Activated T-helper 9 cell treated with anti-CD3 and anti-CD28 coated beads, Interleukin-2, amount 50 U/mL, for 16 hours (primary cell): ENCODE results near the gene IFRD1.
"Not testable (repeated sequence)": the region's sequence is repeated elsewhere in the genome, so short reads cannot be mapped to it uniquely, and the experiment has no call there.

Experiments used
- DNase-seq: peaks from one replicate; pipeline ENCODE4 v3.0.0-alpha.2; 2020; ENCODE audit warnings: low read depth

The IFRD1 gene

DNA sequence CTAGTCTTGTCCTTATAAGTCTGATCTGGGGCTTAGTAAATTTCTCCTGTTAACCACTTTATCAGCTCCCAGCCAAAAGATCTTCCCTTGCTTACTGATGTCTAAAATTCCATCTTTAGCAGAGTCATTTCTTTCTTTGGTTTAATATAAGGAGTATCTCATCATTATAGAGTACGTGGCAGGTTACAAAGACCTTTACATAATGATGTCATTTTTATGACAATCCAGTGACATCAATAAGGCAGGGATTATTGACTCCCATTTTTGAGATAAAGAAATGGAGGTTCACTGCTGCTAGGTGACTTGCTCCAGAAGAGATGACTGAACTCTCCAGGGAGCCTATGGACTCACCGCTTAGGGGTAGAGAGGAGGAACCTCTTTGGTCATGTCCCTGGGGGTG, 8.1 kb upstream of the IFRD1 start:
- DNase-seq, result no peak

DNA sequence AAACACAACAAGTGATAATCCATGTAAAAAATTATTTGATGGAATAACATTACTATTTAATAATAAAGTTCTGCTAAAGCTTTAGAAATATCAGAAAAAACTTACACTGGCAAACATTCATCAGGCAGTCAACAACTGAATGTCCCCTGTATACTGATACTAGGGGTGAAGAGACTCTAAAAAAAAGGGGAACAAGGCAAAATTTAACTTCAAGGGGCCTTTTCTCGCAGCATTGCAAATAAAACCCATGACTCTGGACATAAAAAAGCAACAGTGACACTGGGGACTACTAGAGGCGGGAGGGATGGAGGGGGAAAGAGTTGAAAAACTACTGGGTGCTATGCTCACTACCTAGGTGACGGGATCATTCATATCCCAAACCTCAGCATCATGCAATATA, 5.8 kb upstream of the IFRD1 start:
- DNase-seq, result no peak

DNA sequence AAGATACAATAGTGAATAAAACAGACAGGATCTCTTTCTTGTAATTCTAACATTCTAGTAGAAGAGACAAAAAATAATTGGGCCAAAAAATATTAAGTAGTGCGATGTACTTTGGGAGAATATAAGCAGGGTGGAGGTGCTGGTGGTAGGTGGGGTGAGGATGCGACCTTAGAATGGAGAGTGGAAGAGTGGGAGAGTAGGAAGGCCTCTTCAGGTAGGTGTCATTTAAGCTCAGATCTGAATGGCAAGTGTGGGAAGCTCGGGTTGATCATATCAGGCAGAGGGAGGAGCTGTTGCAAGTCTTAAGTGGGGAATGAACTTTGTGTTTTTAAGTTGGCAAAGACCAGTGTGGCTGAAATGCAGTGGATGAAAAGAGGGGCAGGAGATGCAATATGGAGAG, 3.8 kb upstream of the IFRD1 start:
- no peak for DNase-seq

DNA sequence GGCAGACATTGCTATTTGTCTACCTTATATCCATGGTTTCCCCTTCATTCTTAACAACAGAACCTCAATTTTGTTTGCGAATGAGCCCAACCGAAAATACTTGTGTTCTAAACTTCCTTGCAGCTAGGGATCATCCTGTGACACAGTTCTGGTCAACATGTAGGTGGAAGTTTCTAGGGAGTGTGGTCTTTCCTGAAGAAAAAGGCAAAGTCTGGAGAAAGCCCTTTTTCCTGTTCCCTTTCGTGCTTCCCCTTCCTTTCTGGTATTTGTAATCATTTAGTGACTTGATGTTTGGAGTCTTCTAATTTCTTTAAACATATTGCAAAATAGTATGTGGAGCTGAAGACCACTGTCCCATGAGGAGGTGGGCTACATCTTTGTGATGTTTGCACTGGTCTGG, 2.9 kb upstream of the IFRD1 start:
- no peak for DNase-seq

DNA sequence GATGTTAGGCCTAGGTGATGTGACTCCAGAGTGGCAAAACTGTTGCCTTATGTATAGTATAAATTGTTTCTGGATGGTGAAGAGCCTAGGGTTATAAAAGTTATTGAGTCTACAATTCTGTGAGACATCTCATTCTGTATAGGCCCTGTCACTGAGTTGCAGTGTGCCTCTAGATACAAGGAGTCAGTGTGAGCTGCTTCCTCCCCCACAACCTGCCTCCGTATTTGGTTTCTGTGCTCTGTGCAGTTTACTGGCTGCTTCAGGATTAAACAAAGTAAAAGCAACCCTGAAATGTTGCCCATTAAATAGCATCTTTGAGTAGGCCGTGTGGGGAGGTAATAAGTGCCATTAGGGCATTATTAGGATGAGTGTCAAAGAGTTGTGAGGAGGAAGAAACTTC, 1.9 kb upstream of the IFRD1 start:
- no peak for DNase-seq

DNA sequence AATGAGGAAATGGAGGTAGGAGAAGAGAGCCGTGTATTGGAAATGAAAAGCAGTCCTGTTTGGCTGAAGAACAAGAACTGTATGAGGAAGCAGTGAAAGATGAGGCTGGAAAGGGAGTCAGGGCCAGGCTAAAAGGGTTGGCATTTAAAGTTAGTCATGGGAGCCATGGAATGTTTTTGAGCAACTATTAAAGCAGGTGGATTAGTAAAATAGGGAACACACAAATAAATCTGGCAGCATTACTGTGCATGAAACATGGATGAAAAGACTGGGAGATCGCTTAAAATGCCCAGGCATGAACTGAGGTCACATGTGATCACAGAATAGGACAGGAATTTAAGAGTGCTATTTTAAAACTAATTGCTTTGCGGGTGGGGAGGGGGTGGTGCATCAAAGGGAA, 1.4 kb upstream of the IFRD1 start:
- no peak for DNase-seq

DNA sequence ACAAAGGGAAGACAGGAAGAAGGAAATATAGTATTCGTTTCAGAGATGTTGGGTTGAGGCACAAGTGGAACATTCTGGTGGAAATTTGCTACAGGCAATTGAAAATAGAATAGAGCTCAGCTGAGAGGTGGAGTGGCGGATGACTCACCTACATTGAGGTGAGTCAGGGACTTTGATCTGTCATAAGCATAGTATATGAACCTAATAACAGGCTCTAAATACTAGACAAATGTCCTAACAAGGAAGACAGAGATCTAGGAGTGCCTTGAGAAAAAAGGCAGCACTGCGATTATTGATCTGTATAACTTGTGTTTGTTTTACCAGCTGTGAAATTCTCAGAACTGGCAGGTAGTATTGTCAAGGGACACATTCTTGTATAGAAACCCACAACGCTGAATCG, 907 bp upstream of the IFRD1 start:
- DNase-seq, result peak; percentile 36

DNA sequence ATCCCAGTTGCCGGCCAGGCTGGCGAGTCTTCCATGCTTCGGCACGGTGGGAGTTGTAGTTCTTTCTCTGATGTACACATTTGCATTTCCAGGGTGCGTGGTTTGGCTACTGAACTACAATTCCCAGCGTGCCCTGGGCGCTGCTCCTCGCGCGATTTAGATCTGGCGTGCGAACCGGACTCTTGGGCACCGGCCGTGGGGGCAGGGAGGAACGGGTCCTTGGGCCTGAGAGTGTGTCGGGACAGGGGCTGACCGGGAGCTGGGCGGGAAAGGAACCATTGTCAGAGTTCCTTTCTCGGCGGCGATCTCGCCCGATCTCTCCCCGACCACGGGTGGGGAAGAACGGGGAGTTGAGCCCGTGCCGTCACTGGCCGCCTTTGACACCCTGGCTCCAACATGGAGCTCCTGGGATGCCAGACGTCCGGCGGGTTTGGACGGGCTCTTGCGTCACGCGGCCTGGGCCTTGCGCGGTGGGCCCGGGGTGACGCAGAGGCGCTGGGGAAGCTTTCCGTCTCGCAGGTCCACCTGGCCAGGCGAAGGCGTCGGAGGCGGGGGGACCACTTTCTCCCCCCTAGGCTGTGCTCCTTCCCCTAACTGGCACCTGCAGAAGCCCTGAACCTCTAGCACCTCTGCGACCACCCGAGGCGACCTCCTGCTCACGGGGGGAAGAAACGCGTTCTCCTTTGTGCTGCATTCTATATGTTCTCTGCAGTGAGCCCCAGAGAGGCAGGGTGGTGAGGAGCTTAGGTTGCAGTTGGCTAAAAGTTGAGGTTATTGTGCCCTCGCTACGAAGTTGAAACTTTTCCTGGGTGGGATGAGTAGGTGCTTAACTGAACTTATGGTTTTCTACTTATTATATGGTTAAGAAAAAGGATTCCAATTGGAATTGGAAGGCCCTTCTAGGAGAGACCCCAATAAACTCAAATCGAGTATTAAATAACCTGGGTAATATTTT, 824 bp downstream of the IFRD1 start:
- peak; percentile 72 for DNase-seq

DNA sequence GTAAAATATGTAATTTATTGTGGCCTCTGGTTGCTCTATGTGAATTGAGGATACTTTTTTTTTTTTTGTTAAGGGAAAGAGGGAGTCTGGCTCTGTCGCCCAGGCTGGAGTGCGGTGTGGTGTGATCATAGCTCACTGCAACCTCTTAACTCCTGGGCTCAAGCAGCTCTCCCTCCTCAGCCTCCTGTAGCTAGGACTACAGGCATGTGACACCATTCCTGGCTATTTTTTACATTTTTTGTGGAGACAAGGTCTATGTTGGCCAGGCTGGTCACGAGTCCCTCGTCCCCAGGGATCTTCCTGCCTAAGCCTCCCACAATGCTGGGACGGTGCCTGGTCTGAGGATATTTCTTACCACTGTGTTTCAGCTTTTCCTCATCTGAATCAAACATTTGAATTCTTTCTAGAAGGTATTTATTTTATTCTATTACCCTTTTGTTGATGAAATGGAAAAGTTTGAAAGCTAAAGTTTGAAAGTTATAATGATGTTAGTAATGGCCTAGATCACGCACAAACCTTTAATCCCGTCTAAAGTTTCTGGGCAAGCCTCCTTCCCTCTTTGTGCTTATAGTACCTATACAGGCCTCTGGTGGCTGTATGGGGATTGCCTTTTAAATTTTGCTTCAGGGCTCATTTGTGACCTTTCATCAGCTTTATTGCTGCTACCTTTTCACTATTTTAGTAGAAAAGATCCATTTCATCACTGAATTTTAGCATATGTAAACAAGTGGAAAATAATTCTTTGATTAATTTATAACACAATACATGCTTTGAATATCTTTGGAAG, 2.0 kb downstream of the IFRD1 start:
- DNase-seq, result no peak

DNA sequence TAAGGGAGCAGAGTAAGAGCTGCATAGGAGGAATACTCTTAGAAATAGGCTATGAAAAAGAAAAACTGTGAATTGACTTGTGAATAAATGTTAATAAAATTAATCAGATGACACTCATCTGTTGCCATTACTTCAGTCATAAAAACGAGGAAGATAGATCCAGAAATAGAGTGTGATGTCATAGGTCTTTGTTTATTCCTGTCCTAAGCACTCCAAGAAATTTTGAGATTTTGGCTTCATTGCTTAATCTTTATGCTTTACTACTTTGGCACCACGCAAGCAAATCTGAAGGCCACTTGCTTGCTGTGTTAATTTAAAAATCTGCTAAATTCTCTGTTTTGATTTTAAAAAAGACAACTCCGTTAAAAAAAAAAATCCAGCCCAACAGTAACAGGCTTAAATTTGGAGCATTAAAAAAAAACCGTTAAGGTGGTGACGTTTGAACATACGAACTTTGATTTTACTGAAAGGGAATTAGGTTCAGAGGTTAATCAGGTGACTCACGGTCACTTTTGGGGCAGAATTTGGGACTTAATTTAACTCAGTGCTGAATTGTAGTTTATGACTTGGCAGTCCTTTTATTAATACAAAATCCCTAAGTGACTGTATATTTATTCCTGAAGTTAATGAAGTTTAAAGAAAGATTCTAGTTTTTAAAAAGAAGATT, 3.4 kb downstream of the IFRD1 start:
- DNase-seq, result no peak

DNA sequence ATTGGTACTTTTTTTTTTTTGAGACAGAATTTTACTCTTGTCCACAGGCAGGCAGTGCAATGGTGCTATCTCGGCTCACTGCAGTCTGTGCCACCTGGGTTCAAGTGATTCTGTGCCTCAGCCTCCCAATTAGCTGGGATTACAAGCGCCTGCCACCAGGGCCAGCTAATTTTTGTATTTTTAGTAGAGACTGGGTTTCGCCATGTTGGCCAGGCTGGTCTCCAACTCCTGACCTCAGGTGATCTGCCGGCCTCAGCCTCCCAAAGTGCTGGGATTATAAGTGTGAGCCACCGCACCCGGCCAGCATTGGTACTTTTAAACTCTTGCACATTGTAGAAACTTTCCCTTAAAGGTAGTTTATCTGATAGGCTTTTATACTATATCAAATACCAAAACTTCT, 3.9 kb downstream of the IFRD1 start:
- not testable (repeated sequence) for DNase-seq

DNA sequence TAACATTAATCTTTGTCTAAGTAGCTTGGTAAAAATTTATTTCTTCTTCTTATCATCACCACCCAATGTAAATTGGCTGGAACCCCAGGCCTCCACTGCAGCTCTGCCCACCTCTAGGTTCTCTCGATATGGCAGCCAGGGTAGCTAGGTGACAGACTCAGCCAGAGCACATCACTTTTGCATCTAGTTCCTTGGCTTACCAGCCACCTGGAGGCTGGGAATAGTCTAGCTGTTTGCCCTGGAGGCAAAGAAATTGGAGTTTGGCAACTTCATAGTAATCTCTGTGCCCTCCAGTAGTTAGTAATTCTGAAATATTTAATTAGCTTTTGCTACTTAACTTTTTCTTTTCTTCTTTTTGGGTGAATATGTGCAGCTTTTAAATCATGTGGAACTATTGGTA, 9.4 kb downstream of the IFRD1 start:
- DNase-seq, result no peak

DNA sequence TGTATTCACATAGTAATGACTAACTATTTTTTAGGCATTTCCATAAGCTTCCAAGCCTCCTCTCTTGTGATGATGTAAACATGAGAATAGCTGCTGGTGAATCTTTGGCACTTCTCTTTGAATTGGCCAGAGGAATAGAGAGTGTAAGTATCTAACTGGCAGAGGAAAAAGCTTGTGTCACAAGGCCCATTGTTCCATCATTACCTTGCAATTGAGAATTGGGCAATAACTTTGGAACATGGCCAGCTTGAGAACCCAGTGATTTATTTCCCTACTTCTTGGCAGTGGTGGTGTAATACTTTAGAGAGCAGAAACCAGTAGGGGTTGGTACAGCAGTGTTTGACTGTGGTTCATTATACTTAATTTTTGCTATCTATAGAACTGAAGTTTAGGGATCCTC, 12.0 kb downstream of the IFRD1 start:
- DNase-seq, result no peak

DNA sequence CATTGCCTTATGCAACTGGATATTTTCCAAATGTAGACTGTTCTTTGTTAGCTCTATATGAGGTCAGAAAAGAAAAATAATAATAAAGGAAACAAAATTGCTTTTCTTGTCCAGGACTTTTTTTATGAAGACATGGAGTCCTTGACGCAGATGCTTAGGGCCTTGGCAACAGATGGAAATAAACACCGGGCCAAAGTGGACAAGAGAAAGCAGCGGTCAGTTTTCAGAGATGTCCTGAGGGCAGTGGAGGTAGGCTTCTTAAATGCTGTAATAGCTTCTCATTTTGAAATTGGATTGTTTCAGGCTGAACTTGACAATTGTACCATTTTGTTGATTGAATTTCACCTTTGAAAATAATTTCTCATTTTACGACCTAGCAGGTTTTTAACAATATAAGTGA, 17.6 kb downstream of the IFRD1 start:
- DNase-seq, result no peak

DNA sequence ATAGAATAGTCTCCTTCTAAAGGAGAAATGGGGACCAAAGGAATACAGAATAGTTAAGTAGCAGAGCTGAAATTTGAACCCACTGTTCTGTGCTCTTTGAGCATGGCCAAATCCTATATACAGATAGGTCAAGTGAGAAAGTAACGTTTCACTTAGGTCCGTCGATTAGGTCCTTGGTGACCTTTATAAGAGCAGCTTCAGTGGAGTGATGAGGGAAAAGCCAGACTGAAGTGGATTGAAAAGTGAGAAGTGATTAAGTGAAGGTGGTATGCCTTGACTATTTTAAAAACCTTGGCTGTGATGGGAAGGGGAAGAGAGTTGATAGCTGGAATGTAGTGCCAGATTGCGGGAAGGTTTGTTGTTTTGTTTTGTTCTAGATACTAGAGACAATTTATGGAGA, 19.9 kb downstream of the IFRD1 start:
- no peak for DNase-seq

DNA sequence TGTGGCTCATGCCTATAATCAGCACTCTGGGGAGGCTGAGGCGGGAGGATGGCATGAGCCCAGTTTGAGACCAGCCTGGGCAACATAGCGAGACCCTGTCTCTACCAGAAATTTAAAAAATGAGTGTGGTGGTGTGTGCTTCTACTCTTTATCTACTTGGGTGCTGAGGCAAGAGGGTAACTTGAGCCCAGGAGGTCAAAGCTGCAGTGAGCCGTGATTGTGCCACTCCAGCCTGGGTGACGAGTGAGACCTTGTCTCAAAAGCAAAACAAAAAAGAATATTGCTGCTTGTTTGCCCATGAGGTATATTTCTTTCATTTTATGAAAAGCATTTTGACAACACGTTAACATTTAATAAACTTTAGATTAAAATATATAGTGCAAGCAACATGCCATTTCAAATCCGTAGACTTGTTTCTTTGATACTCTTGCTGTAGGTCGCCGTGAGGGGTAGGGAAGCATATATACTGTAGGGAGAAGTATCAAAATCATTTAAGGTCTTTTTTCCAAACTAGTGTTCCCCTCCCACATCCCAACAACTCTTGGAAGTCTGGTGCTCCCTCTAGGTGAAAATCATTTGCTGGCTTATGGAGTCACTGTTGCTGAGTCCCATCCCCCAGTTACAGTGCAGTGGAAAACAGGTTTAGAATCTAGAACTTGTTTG, 26.3 kb downstream of the IFRD1 start:
- DNase-seq, result no peak

DNA sequence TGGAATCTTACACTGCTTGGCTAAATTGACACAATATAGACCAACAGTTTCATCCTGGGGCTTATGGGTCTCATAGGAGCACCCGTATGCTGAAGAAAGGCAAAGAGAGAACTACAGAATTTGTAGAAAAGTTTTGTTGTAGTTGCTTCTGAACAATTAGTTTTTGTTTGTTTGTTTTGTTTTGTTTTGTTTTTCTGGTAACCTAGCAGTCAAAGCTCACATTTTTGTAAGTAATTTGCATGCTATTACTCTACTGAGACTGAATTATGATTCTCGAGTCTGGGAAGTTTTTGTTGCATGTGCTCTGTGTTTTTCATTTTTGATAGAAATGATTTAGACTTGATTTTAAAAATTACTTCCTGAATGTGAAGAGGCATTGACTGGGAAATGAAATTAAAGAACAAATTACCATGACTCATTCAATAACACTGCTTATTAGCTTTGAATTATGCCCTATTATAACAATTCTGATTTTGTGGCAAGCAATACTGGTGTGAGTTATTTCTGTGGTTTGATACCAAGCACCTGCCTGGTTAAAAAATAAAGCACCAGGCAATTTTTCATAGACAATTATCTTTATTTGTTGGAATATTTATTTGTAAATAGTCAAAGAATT, 31.0 kb downstream of the IFRD1 start:
- DNase-seq, result no peak

DNA sequence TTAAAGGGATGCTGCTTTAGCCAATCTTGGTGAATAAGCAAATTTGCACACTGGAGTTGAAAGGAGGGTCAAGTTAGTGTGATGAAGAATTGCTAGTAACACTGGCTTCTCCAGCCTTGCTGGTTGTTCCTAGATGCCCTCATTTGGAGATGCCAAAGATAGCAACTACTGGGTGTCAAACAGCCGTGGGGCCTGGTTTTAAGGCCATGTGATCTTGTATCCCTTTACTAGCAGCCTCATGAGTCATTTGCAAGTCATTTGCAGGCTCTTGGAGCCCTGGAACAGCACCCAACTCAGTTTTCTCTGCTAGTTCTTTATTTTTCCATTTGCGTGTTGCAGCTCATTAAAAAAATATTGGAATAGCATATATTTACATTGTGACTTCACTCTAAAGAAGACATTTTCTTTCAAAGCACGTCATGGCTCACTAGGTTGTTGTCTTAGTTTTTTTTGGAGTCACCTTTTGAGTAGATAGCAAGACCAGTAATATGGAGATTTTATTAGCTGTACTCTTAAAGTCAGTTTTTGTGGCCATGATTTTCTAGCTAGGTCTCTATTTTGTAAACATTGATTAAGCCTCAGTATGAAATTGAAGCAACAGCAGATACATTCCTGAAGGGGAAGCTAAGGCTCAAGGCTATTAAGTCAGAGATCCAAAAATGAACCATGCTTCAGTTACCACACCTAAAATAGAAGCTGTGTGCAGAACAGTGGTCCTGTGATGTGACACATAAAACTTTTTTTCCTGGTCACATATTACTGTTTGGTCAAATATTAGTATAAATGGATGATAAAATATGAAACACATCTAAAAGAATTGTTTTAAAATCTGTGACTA, 31.8 kb downstream of the IFRD1 start:
- DNase-seq, result no peak

DNA sequence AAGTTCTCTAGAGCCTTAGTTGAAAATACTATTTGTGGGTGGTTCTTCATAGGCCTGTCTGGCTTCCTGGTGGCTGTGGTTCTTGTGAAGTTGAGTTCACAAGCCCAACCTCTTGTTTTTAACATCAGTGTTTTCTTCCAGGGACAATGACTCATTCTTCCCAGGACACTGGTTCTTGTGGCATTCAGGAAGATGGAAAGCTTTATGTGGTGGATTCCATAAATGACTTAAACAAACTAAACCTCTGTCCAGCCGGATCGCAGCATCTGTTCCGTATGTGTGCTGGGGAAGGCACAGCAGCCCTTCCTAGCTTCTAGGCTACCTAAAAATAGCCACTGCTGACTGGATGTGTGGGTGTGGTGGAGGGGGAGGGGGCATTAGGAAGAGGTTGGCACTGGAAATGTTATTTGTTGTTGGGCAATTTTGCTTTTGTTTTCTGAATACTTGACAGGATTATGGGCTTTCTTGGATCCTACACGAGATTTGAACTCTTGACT, 34.5 kb downstream of the IFRD1 start:
- DNase-seq, result no peak

DNA sequence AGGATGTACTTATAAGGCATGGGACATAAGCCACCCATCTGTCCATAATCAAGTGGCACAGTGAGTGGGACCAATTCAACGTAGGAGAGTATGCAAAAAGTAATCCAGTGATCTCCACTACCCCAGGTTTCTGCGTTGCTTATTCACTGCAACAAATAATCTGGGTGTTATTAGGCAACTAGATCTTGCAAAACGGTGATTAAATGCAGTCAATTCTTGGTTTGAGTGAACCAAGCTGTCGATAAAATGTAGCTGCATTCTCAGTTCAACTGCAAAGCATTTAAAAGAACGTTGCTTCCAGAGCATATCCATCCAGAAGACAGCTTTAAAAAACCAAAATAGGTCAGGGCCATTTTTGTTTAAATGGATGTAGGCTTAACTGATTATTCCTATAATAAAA, 35.5 kb downstream of the IFRD1 start:
- DNase-seq, result no peak
